ENCODE results near the gene PADI1. TPM values are rescaled to one million over a fixed set of nuclear protein-coding genes. Genes with fewer than 3 reads are reported as not detected.

PADI1 gene
- total RNA-seq, 1 donor from 2014 or later, result not detected

DNA sequence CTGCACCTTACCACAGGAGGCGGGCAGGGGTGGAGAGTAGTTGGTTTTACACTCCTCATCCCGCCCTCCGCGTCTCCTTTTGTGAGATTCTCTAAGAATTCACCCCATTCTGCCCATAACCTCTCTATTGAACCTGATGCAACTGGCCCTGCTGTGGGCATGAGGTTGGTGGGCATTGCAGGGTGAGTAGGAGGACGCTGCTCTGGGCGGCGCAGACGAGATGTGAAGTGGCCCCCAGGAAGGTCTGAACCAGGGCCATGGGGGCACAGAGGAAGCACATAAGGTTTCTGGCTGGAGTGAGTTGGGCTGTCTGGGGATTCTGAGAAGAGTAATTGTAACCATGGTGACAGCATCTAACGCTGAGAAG is 8.8 kb downstream of the PADI1 start:
- peaks cover 2% of the 10 kb centered on the region for H3K36me3 Mint-ChIP-seq (ENCODE audit: low read depth, unreplicated experiment)
- Histone ChIP-seq H3K4me2 (ENCODE audit: low read length) (no peak overlapping the region), H3K27me3 (ENCODE audit: insufficient read depth, low read length) (no peaks in the 10 kb centered on the region), H2AFZ (ENCODE audit: low read depth, low read length) (no peak overlapping the region), H3K79me2 (ENCODE audit: insufficient read depth, low read length) (no peaks in the 10 kb centered on the region), H3K9me3 (ENCODE audit: insufficient read depth, low read depth, low read length) (no peaks in the 10 kb centered on the region), H3K4me1 (ENCODE audit: insufficient read depth, low read length) (peaks cover 28% of the 10 kb centered on the region), H4K20me1 (ENCODE audit: insufficient read depth, low read length) (no peaks in the 10 kb centered on the region), H3K4me3 (ENCODE audit: insufficient read depth, low read depth, low read length) (no peak overlapping the region), H3K27ac (ENCODE audit: low read depth, low read length) (no peak overlapping the region), H3K9ac (ENCODE audit: low read length) (no peak overlapping the region), H3K36me3 (ENCODE audit: insufficient read depth, low read length) (no peaks in the 10 kb centered on the region)
- peaks cover 26% of the 10 kb centered on the region for H3K4me1 Mint-ChIP-seq (ENCODE audit: low read depth, unreplicated experiment)
- H3K9me3 Mint-ChIP-seq (ENCODE audit: unreplicated experiment), result peaks cover 4% of the 10 kb centered on the region
- no peak overlapping the region for H3K27ac Mint-ChIP-seq (ENCODE audit: unreplicated experiment)
- DNase-seq (ENCODE audit: low read depth) (no peak), FAIRE-seq (no peak)
- TF ChIP-seq EZH2 (IDR thresholded peaks at IDR 0.05; ENCODE audit: insufficient read depth, low read length), result no peak
- TF ChIP-seq, protein P1, sequence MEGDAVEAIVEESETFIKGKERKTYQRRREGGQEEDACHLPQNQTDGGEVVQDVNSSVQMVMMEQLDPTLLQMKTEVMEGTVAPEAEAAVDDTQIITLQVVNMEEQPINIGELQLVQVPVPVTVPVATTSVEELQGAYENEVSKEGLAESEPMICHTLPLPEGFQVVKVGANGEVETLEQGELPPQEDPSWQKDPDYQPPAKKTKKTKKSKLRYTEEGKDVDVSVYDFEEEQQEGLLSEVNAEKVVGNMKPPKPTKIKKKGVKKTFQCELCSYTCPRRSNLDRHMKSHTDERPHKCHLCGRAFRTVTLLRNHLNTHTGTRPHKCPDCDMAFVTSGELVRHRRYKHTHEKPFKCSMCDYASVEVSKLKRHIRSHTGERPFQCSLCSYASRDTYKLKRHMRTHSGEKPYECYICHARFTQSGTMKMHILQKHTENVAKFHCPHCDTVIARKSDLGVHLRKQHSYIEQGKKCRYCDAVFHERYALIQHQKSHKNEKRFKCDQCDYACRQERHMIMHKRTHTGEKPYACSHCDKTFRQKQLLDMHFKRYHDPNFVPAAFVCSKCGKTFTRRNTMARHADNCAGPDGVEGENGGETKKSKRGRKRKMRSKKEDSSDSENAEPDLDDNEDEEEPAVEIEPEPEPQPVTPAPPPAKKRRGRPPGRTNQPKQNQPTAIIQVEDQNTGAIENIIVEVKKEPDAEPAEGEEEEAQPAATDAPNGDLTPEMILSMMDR (IDR thresholded peaks at IDR 0.05; ENCODE audit: insufficient read depth, low read depth, low read length), result no peak
- no peak overlapping the region for H3K4me3 Mint-ChIP-seq (ENCODE audit: unreplicated experiment)
- peaks cover 20% of the 10 kb centered on the region for H3K27me3 Mint-ChIP-seq (ENCODE audit: low read depth, unreplicated experiment)

GRCh38 chr1:17214876-17215544 is 10.1 kb downstream of the PADI1 start:
- peaks cover 20% of the 10 kb centered on the region for H3K27me3 Mint-ChIP-seq (ENCODE audit: low read depth, unreplicated experiment)
- H3K9me3 ChIP-seq (ENCODE audit: insufficient read depth, low read depth, low read length), result no peaks in the 10 kb centered on the region
- H3K9ac ChIP-seq (ENCODE audit: low read length), result no peak overlapping the region
- H3K27ac ChIP-seq (ENCODE audit: low read depth, low read length), result no peak overlapping the region
- H3K27ac Mint-ChIP-seq (ENCODE audit: unreplicated experiment), result no peak overlapping the region
- H3K36me3 Mint-ChIP-seq (ENCODE audit: low read depth, unreplicated experiment), result no peaks in the 10 kb centered on the region
- peaks cover 22% of the 10 kb centered on the region for H3K4me1 ChIP-seq (ENCODE audit: insufficient read depth, low read length)
- no peaks in the 10 kb centered on the region for H4K20me1 ChIP-seq (ENCODE audit: insufficient read depth, low read length)
- H3K4me2 ChIP-seq (ENCODE audit: low read length), result no peak overlapping the region
- H3K4me1 Mint-ChIP-seq (ENCODE audit: low read depth, unreplicated experiment), result peaks cover 19% of the 10 kb centered on the region
- no peaks in the 10 kb centered on the region for H3K27me3 ChIP-seq (ENCODE audit: insufficient read depth, low read length)
- no peaks in the 10 kb centered on the region for H3K79me2 ChIP-seq (ENCODE audit: insufficient read depth, low read length)
- no peak overlapping the region for H3K4me3 Mint-ChIP-seq (ENCODE audit: unreplicated experiment)
- TF ChIP-seq, protein P1 (IDR thresholded peaks at IDR 0.05; ENCODE audit: insufficient read depth, low read depth, low read length), result no peak
- TF ChIP-seq EZH2 (IDR thresholded peaks at IDR 0.05; ENCODE audit: insufficient read depth, low read length), result no peak
- no peak overlapping the region for H2AFZ ChIP-seq (ENCODE audit: low read depth, low read length)
- no peak overlapping the region for H3K4me3 ChIP-seq (ENCODE audit: insufficient read depth, low read depth, low read length)
- DNase-seq (ENCODE audit: low read depth), result no peak
- FAIRE-seq, result no peak
- peaks cover 4% of the 10 kb centered on the region for H3K9me3 Mint-ChIP-seq (ENCODE audit: unreplicated experiment)
- H3K36me3 ChIP-seq (ENCODE audit: insufficient read depth, low read length), result no peaks in the 10 kb centered on the region

- Histone ChIP-seq H3K9ac (ENCODE audit: low read length) (no peak overlapping the region), H4K20me1 (ENCODE audit: insufficient read depth, low read length) (no peaks in the 10 kb centered on the region), H3K27me3 (ENCODE audit: insufficient read depth, low read length) (no peaks in the 10 kb centered on the region), H3K36me3 (ENCODE audit: insufficient read depth, low read length) (no peaks in the 10 kb centered on the region), H3K9me3 (ENCODE audit: insufficient read depth, low read depth, low read length) (no peaks in the 10 kb centered on the region), H3K4me1 (ENCODE audit: insufficient read depth, low read length) (peaks cover 17% of the 10 kb centered on the region), H3K27ac (ENCODE audit: low read depth, low read length) (no peak overlapping the region), H3K79me2 (ENCODE audit: insufficient read depth, low read length) (no peaks in the 10 kb centered on the region), H2AFZ (ENCODE audit: low read depth, low read length) (no peak overlapping the region), H3K4me3 (ENCODE audit: insufficient read depth, low read depth, low read length) (no peak overlapping the region), H3K4me2 (ENCODE audit: low read length) (no peak overlapping the region)
- peaks cover 4% of the 10 kb centered on the region for H3K9me3 Mint-ChIP-seq (ENCODE audit: unreplicated experiment)
- TF ChIP-seq, protein P1 (IDR thresholded peaks at IDR 0.05; ENCODE audit: insufficient read depth, low read depth, low read length), result no peak
- no peak for TF ChIP-seq EZH2 (IDR thresholded peaks at IDR 0.05; ENCODE audit: insufficient read depth, low read length)
- peaks cover 16% of the 10 kb centered on the region for H3K4me1 Mint-ChIP-seq (ENCODE audit: low read depth, unreplicated experiment)
- no peak overlapping the region for H3K27ac Mint-ChIP-seq (ENCODE audit: unreplicated experiment)
- H3K4me3 Mint-ChIP-seq (ENCODE audit: unreplicated experiment), result no peak overlapping the region
- no peaks in the 10 kb centered on the region for H3K36me3 Mint-ChIP-seq (ENCODE audit: low read depth, unreplicated experiment)
- peaks cover 20% of the 10 kb centered on the region for H3K27me3 Mint-ChIP-seq (ENCODE audit: low read depth, unreplicated experiment)
- FAIRE-seq (no peak), DNase-seq (ENCODE audit: low read depth) (no peak)
Measured at GRCh38 chr1:17215545-17215890, 10.6 kb downstream of the PADI1 start.
